ENCODE measurements around the gene UVSSA. TPM values are rescaled to one million over a fixed set of nuclear protein-coding genes. Genes with fewer than 3 reads are reported as not detected.
A peak's percentile ranks its signal among the peaks of the same experiment; 100 is the strongest.

UVSSA gene
- total and polyA plus RNA-seq, 5 donors from 2014 or later: 2.1 to 42.9 (median 4.0) TPM

DNA sequence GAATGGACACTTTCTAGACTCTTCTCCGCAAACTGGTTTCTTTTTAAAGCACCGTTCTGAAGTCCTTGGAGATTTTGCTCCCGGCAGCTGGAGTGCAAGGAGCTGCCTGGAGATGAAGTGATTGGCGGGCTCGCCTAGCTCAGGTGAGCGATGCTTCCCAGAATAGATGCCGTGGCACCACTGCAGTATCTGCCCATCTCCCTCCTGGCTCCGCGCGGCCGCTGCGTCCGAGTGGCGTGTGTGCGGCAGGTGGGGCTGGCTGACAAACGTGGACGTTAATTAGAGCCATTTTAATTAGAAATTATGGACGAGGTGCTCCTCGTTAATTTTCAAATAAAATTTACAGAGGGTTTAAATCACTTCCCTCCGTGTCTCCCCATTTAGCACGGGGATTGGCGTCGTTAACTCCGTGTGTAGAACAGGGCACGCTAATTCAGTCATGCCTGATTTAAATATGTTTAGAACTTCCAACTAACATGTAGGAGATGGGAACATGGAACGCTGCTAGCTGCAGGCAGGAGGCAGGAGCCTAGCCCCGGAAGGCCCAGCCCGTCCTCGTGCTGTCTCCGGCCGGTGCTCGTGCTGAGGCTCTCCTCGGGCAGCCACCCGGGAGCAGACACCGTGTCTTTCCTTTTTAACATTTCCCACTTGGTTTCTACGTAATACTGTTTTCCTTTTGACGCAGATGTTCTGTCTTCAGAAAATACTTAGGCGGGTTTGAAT, 11.6 kb downstream of the UVSSA start:
- Mint-ChIP-seq H3K27me3 (no peaks in the 10 kb centered on the region), H3K36me3 (peaks cover 7% of the 10 kb centered on the region), H3K4me3 (no peak overlapping the region), H3K4me1 (peaks cover 0 to 4% (median 0%) of the 10 kb centered on the region in 4 donors), H3K9me3 (no peaks in the 10 kb centered on the region), H3K27ac (no peak overlapping the region)
- no peak for ATAC-seq (ENCODE audit: low read depth in 2 of 2)
- no peaks in the 10 kb centered on the region for H3K4me1 ChIP-seq (ENCODE audit: control insufficient read depth, insufficient read depth, low read length, poor library complexity, severe bottlenecking)
- H3K36me3 ChIP-seq (ENCODE audit: control insufficient read depth, insufficient read depth, low read length): peaks cover 11% of the 10 kb centered on the region
- H3K27me3 ChIP-seq (ENCODE audit: control insufficient read depth, insufficient read depth, low read length): no peaks in the 10 kb centered on the region
- no peak overlapping the region for H3K27ac ChIP-seq (ENCODE audit: insufficient read depth, low read length, poor library complexity, severe bottlenecking)
- no peak overlapping the region for H3K4me3 ChIP-seq (ENCODE audit: low read depth, low read length)
- H3K9me3 ChIP-seq (ENCODE audit: control insufficient read depth in 2 of 2, low read length in 2 of 2): no peaks in the 10 kb centered on the region
- DNase-seq: no peak

DNA sequence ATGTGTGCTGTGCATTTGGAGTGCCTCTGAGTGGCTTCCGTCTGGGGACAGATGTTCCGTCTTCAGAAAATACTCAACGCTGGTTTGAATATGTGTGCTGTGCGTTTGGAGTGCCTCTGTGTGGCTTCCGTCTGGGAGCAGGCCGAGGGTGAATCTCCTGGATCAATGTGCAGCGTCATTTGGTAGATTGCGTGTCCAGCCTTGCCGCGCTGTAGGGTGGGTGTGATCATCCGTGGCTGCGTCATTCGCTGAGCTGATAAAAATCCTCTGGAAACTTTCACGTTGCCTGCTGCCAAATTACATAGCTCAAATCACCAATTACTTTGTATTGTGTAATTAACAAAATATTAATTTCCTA, 12.1 kb downstream of the UVSSA start:
- DNase-seq (no peak), ATAC-seq (ENCODE audit: low read depth in 2 of 2) (no peak)
- no peaks in the 10 kb centered on the region for H3K9me3 Mint-ChIP-seq
- no peak overlapping the region for H3K4me3 Mint-ChIP-seq
- H3K36me3 Mint-ChIP-seq: peaks cover 7% of the 10 kb centered on the region
- Histone ChIP-seq H3K4me3 (ENCODE audit: low read depth, low read length) (no peak overlapping the region), H3K27me3 (ENCODE audit: control insufficient read depth, insufficient read depth, low read length) (no peaks in the 10 kb centered on the region), H3K9me3 (ENCODE audit: control insufficient read depth in 2 of 2, low read length in 2 of 2) (no peaks in the 10 kb centered on the region), H3K4me1 (ENCODE audit: control insufficient read depth, insufficient read depth, low read length, poor library complexity, severe bottlenecking) (no peaks in the 10 kb centered on the region), H3K27ac (ENCODE audit: insufficient read depth, low read length, poor library complexity, severe bottlenecking) (no peak overlapping the region), H3K36me3 (ENCODE audit: control insufficient read depth, insufficient read depth, low read length) (peaks cover 11% of the 10 kb centered on the region)
- H3K4me1 Mint-ChIP-seq: peaks cover 0 to 4% (median 0%) of the 10 kb centered on the region in 4 donors
- H3K27ac Mint-ChIP-seq: no peak overlapping the region
- no peaks in the 10 kb centered on the region for H3K27me3 Mint-ChIP-seq

DNA sequence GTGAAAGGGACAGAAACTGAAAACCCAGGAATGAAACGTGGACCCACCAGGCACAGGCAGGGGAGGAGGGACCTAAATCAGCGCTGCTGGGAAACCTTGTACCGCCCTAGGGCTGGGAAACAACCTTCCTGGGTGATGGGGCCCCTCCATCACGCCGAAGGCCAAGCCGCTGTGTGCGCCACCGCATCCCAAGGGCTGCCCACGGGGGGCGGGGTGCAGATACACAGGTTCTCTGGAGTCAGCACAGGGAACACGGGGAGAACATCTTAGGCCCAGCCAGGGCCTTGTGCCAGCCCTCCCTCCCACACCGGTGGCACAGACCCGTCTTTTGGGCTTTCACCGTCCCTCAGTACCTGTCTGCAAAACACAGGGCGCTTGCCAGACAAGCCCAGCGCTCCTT, 13.0 kb downstream of the UVSSA start:
- no peaks in the 10 kb centered on the region for H3K9me3 Mint-ChIP-seq
- no peak overlapping the region for H3K27ac ChIP-seq (ENCODE audit: insufficient read depth, low read length, poor library complexity, severe bottlenecking)
- no peaks in the 10 kb centered on the region for H3K9me3 ChIP-seq (ENCODE audit: control insufficient read depth in 2 of 2, low read length in 2 of 2)
- H3K27ac Mint-ChIP-seq: no peak overlapping the region
- no peak overlapping the region for H3K4me3 Mint-ChIP-seq
- no peaks in the 10 kb centered on the region for H3K4me1 ChIP-seq (ENCODE audit: control insufficient read depth, insufficient read depth, low read length, poor library complexity, severe bottlenecking)
- no peak overlapping the region for H3K4me3 ChIP-seq (ENCODE audit: low read depth, low read length)
- no peak for DNase-seq
- no peak for ATAC-seq (ENCODE audit: low read depth in 2 of 2)
- H3K27me3 Mint-ChIP-seq: no peaks in the 10 kb centered on the region
- H3K36me3 ChIP-seq (ENCODE audit: control insufficient read depth, insufficient read depth, low read length): peaks cover 8% of the 10 kb centered on the region
- peaks cover 3% of the 10 kb centered on the region for H3K36me3 Mint-ChIP-seq
- no peaks in the 10 kb centered on the region for H3K27me3 ChIP-seq (ENCODE audit: control insufficient read depth, insufficient read depth, low read length)
- peaks cover 0 to 4% (median 0%) of the 10 kb centered on the region in 4 donors for H3K4me1 Mint-ChIP-seq

DNA sequence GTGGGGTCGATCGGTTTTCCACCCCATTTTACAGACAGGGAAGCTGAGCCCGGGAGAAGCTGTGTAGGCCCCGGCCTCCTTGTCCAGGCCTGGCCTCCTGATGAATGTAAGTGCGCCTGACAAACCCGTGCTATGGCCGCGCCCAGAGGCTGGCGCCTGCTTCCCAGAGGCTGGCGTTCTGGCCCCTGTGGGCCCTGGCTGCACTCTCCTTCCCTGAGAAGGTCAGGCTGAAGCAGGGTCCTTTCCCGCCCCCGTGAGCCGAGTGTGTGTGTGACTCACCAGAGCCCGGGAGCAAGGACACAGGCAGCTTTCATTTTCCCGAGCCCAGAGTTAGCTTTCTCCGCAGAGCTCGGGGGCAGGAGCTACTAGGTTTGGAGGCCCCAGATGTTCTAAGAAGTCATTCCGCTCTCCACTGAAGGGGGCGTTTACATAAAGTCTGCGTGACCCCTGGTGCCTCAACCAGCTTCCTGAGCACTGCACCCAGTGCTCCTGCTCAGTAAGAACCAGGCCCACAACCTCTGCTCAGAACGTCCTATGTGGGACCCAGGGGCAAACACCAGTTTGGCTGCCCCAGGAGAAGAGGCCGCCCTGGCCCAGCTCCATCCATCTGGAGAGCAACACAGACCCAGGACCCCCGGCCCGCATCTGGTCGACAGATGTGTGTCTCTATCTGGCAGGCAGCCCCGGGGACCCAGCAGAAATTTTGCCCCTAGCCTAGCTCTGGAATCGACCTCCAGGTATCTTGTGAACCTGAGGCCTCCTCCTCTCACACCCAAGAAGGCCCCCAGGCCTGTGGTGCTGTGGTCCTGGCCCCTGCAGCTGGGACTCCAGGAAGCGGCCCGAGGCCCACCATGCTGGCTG, 13.6 kb downstream of the UVSSA start:
- no peaks in the 10 kb centered on the region for H3K9me3 Mint-ChIP-seq
- no peaks in the 10 kb centered on the region for H3K27me3 ChIP-seq (ENCODE audit: control insufficient read depth, insufficient read depth, low read length)
- no peak for ATAC-seq (ENCODE audit: low read depth in 2 of 2)
- H3K4me1 Mint-ChIP-seq: peaks cover 0 to 4% (median 0%) of the 10 kb centered on the region in 4 donors
- peaks cover 3% of the 10 kb centered on the region for H3K36me3 Mint-ChIP-seq
- DNase-seq: no peak
- H3K4me3 ChIP-seq (ENCODE audit: low read depth, low read length): no peak overlapping the region
- H3K4me1 ChIP-seq (ENCODE audit: control insufficient read depth, insufficient read depth, low read length, poor library complexity, severe bottlenecking): no peaks in the 10 kb centered on the region
- H3K4me3 Mint-ChIP-seq: no peak overlapping the region
- H3K27me3 Mint-ChIP-seq: no peaks in the 10 kb centered on the region
- no peak overlapping the region for H3K27ac ChIP-seq (ENCODE audit: insufficient read depth, low read length, poor library complexity, severe bottlenecking)
- no peak overlapping the region for H3K27ac Mint-ChIP-seq
- peaks cover 8% of the 10 kb centered on the region for H3K36me3 ChIP-seq (ENCODE audit: control insufficient read depth, insufficient read depth, low read length)
- no peaks in the 10 kb centered on the region for H3K9me3 ChIP-seq (ENCODE audit: control insufficient read depth in 2 of 2, low read length in 2 of 2)

DNA sequence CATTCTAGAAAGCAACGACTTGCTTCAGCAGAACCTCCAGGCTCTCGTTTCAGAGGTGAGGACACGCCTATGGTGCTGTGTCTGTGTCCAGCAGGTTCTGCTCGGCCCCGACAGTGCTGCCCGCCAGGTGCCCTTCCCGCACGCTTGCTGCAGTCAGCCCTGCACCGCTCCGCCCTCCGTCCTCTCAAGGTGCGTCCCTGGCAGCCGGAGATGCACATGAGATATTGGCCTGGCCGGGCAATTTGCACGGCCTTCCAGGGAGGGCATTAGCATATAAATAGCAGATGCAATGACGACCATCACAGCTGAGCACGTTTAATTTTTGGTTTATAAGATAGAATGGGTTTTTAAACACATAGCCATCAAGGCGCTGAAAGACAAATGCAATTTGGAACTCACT, 14.4 kb downstream of the UVSSA start:
- Histone ChIP-seq H3K4me3 (ENCODE audit: low read depth, low read length) (no peak overlapping the region), H3K36me3 (ENCODE audit: control insufficient read depth, insufficient read depth, low read length) (peaks cover 8% of the 10 kb centered on the region), H3K4me1 (ENCODE audit: control insufficient read depth, insufficient read depth, low read length, poor library complexity, severe bottlenecking) (no peaks in the 10 kb centered on the region), H3K27ac (ENCODE audit: insufficient read depth, low read length, poor library complexity, severe bottlenecking) (no peak overlapping the region), H3K27me3 (ENCODE audit: control insufficient read depth, insufficient read depth, low read length) (no peaks in the 10 kb centered on the region), H3K9me3 (ENCODE audit: control insufficient read depth in 2 of 2, low read length in 2 of 2) (no peaks in the 10 kb centered on the region)
- peaks cover 0 to 2% (median 0%) of the 10 kb centered on the region in 4 donors for H3K4me1 Mint-ChIP-seq
- H3K27ac Mint-ChIP-seq: no peak overlapping the region
- no peaks in the 10 kb centered on the region for H3K9me3 Mint-ChIP-seq
- no peaks in the 10 kb centered on the region for H3K27me3 Mint-ChIP-seq
- ATAC-seq (ENCODE audit: low read depth in 2 of 2): no peak
- no peak overlapping the region for H3K4me3 Mint-ChIP-seq
- peaks cover under 1% of the 10 kb centered on the region for H3K36me3 Mint-ChIP-seq
- DNase-seq: no peak

DNA sequence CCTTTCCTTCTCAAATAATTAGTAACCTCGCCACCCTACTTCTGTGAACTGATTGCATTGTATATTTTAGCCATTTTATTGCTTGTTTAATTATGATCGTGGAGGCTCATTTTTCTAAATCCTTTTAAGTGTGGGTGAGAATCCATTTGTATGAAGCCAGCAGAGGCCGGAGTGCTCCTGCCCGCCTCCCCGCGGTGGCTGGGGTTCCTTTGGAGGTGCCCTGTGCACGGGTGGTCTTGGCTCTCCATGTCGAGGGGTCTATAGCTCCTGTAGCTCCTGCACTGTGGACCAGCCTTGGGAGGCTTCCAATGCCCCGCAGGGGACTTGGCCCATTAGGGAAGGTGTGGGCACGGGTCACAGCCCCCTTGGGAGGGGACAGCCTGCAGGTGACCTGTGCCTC, 15.0 kb downstream of the UVSSA start:
- Histone ChIP-seq H3K4me3 (ENCODE audit: low read depth, low read length) (no peak overlapping the region), H3K27ac (ENCODE audit: insufficient read depth, low read length, poor library complexity, severe bottlenecking) (no peak overlapping the region), H3K4me1 (ENCODE audit: control insufficient read depth, insufficient read depth, low read length, poor library complexity, severe bottlenecking) (no peaks in the 10 kb centered on the region), H3K9me3 (ENCODE audit: control insufficient read depth in 2 of 2, low read length in 2 of 2) (no peaks in the 10 kb centered on the region), H3K27me3 (ENCODE audit: control insufficient read depth, insufficient read depth, low read length) (no peaks in the 10 kb centered on the region), H3K36me3 (ENCODE audit: control insufficient read depth, insufficient read depth, low read length) (peaks cover 8% of the 10 kb centered on the region)
- Mint-ChIP-seq H3K4me1 (peaks cover 0 to 2% (median 0%) of the 10 kb centered on the region in 4 donors), H3K27me3 (no peaks in the 10 kb centered on the region), H3K27ac (peak overlapping the region in 1 of 3 donors; percentile 38), H3K36me3 (no peaks in the 10 kb centered on the region), H3K9me3 (no peaks in the 10 kb centered on the region), H3K4me3 (no peak overlapping the region)
- ATAC-seq (ENCODE audit: low read depth in 2 of 2) (no peak), DNase-seq (no peak)

DNA sequence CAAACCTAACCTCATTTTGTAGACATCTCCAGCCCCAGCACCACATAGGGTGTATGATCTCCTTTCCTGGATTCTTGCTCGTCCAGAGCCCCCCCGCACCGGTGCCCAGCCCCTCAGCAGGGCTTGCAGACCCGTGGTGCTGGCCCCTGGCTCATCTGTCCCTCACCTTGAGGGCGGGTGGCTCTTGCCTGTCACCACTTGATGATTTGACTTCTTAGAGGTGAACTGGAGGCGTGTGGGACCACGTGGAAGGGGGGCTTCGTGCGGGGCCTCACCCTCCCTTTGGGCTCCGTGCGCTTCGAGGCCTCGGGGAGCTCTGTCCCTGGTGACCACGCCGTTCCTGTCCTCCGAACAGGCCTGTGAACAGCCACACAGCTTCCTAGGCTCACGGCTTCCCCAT, 15.5 kb downstream of the UVSSA start:
- peaks cover 0 to 2% (median 0%) of the 10 kb centered on the region in 4 donors for H3K4me1 Mint-ChIP-seq
- no peak overlapping the region for H3K4me3 ChIP-seq (ENCODE audit: low read depth, low read length)
- no peaks in the 10 kb centered on the region for H3K36me3 Mint-ChIP-seq
- no peaks in the 10 kb centered on the region for H3K9me3 Mint-ChIP-seq
- H3K27ac ChIP-seq (ENCODE audit: insufficient read depth, low read length, poor library complexity, severe bottlenecking): no peak overlapping the region
- ATAC-seq (ENCODE audit: low read depth in 2 of 2) (no peak), DNase-seq (no peak)
- no peaks in the 10 kb centered on the region for H3K4me1 ChIP-seq (ENCODE audit: control insufficient read depth, insufficient read depth, low read length, poor library complexity, severe bottlenecking)
- H3K27me3 Mint-ChIP-seq: no peaks in the 10 kb centered on the region
- no peaks in the 10 kb centered on the region for H3K9me3 ChIP-seq (ENCODE audit: control insufficient read depth in 2 of 2, low read length in 2 of 2)
- H3K27me3 ChIP-seq (ENCODE audit: control insufficient read depth, insufficient read depth, low read length): no peaks in the 10 kb centered on the region
- H3K27ac Mint-ChIP-seq: no peak overlapping the region
- no peak overlapping the region for H3K4me3 Mint-ChIP-seq
- peaks cover 8% of the 10 kb centered on the region for H3K36me3 ChIP-seq (ENCODE audit: control insufficient read depth, insufficient read depth, low read length)
